DND-41 (cell line): Measurements from ENCODE around the gene TMEM161B.

Source experiments
- ATAC-seq: fragments of 200-7000 bp; cut with Tn5 transposase; 3 replicates; pipeline ENCODE4 v1.9.1; 2021; ENCODE audit warnings: low read depth; ENCODE audit not compliant: insufficient read depth
- DNase-seq: peaks from one replicate; pipeline ENCODE4 v3.0.0-alpha.2; 2020
- H2AFZ ChIP-seq: 2 replicates; pipeline ENCODE4 v1.6.0; 2012; ENCODE audit warnings: low read depth, low read length
- H3K27ac ChIP-seq: 2 replicates; pipeline ENCODE4 v1.5.1; 2012; ENCODE audit warnings: low read length, inconsistent platforms
- H3K27me3 ChIP-seq: fragments of 200-600 bp; sonication (generic); 2 replicates; pipeline ENCODE4 v1.6.0; 2012; ENCODE audit warnings: low read length, mild to moderate bottlenecking, inconsistent platforms; ENCODE audit not compliant: insufficient read depth, poor library complexity
- H3K36me3 ChIP-seq: 2 replicates; pipeline ENCODE4 v1.5.1; 2012; ENCODE audit warnings: low read length, inconsistent platforms; ENCODE audit not compliant: insufficient read depth
- H3K4me1 ChIP-seq: 2 replicates; pipeline ENCODE4 v1.5.1; 2012; ENCODE audit warnings: mild to moderate bottlenecking, low read length; ENCODE audit not compliant: insufficient read depth
- H3K4me2 ChIP-seq: 2 replicates; pipeline ENCODE4 v1.6.0; 2012; ENCODE audit warnings: mild to moderate bottlenecking, moderate library complexity, low read length, inconsistent platforms; ENCODE audit not compliant: insufficient read depth
- H3K4me3 ChIP-seq, 2 experiments: fragments of 200-600 bp in 1 of 2; shearing (Covaris generic) in 1 of 2; 2 replicates each; pipeline ENCODE4 v1.5.1; 2012 to 2016; ENCODE audit warnings: inconsistent platforms in 2 of 2, low read length in 2 of 2, mild to moderate bottlenecking in 2 of 2, low read depth in 1 of 2, moderate library complexity in 1 of 2
- H3K79me2 ChIP-seq: 2 replicates; pipeline ENCODE4 v1.6.0; 2012; ENCODE audit warnings: low read length, inconsistent platforms; ENCODE audit not compliant: insufficient read depth
- H3K9ac ChIP-seq: 2 replicates; pipeline ENCODE4 v1.6.0; 2012; ENCODE audit warnings: low read depth, mild to moderate bottlenecking, inconsistent platforms, low read length, moderate library complexity
- H3K9me3 ChIP-seq: 2 replicates; pipeline ENCODE4 v1.5.1; 2012; ENCODE audit warnings: low read length, moderate library complexity, mild to moderate bottlenecking, inconsistent platforms; ENCODE audit not compliant: insufficient read depth, severe bottlenecking
- H4K20me1 ChIP-seq: 2 replicates; pipeline ENCODE4 v1.6.0; 2012; ENCODE audit warnings: low read length; ENCODE audit not compliant: insufficient read depth
- CTCF ChIP-seq: IDR thresholded peaks from 2 replicates; pipeline ENCODE4 v1.5.1; 2012; ENCODE audit warnings: borderline replicate concordance, low read length, moderate library complexity, mild to moderate bottlenecking; ENCODE audit not compliant: poor library complexity, severe bottlenecking; ENCODE audit errors: extremely low read depth
- EZH2 ChIP-seq: IDR thresholded peaks from 3 replicates; pipeline ENCODE4 v1.6.1; 2012; ENCODE audit warnings: borderline replicate concordance, low read depth, mild to moderate bottlenecking, moderate library complexity, low read length, inconsistent platforms; ENCODE audit not compliant: severe bottlenecking

The TMEM161B gene

DNA sequence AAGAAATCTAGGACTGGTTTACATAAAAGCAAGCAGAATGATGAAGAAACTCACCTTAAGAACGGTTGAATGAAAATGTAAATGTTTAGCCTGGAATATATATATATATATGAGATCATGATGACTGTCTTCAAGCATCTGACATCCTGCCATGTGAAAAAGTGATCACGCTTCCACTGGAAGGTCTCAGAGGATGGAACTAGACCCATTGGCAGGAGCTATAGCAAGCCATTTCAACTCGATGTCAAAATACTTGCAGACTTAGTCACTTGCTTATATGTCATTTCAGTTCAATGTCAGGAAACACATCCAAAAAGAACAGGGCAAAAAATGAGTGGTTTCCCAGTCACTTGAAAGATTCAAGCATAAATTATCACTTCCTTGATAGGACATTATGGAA is 22.2 kb upstream of the TMEM161B start:
- Histone ChIP-seq H4K20me1 (no peaks in the 10 kb centered on the region), H3K9ac (no peak overlapping the region), H3K4me2 (no peak overlapping the region), H3K27ac (no peak overlapping the region), H3K79me2 (no peaks in the 10 kb centered on the region), H3K36me3 (peaks cover 3% of the 10 kb centered on the region; the same call in 1 of the 2 replicates), H3K27me3 (no peaks in the 10 kb centered on the region), H2AFZ (no peak overlapping the region), H3K4me3 (no peak overlapping the region), H3K9me3 (no peaks in the 10 kb centered on the region), H3K4me1 (no peaks in the 10 kb centered on the region)
- no peak for DNase-seq
- no peak for ATAC-seq
- no peak for TF ChIP-seq CTCF
- no peak for TF ChIP-seq EZH2

GRCh38 chr5:88288528-88289197 is 20.0 kb upstream of the TMEM161B start:
- H3K4me3 ChIP-seq = no peak overlapping the region
- no peaks in the 10 kb centered on the region for H3K79me2 ChIP-seq
- H3K27ac ChIP-seq = no peak overlapping the region
- no peak for ATAC-seq
- no peak overlapping the region for H2AFZ ChIP-seq
- no peak for TF ChIP-seq EZH2
- TF ChIP-seq CTCF = no peak
- no peak overlapping the region for H3K4me2 ChIP-seq
- no peaks in the 10 kb centered on the region for H3K27me3 ChIP-seq
- H4K20me1 ChIP-seq = no peaks in the 10 kb centered on the region
- DNase-seq = no peak
- no peaks in the 10 kb centered on the region for H3K9me3 ChIP-seq
- H3K4me1 ChIP-seq = no peaks in the 10 kb centered on the region
- peaks cover 3% of the 10 kb centered on the region; the same call in 1 of the 2 replicates for H3K36me3 ChIP-seq
- H3K9ac ChIP-seq = no peak overlapping the region

GRCh38 chr5:88287846-88288527 is 19.3 kb upstream of the TMEM161B start:
- Histone ChIP-seq H3K79me2 (no peaks in the 10 kb centered on the region), H3K36me3 (peaks cover 3% of the 10 kb centered on the region; the same call in 1 of the 2 replicates), H3K27me3 (no peaks in the 10 kb centered on the region), H3K27ac (no peak overlapping the region), H3K4me2 (no peak overlapping the region), H2AFZ (no peak overlapping the region), H3K9ac (no peak overlapping the region), H3K4me1 (no peaks in the 10 kb centered on the region), H3K9me3 (no peaks in the 10 kb centered on the region), H3K4me3 (no peak overlapping the region), H4K20me1 (no peaks in the 10 kb centered on the region)
- no peak for DNase-seq
- TF ChIP-seq EZH2 (no peak), CTCF (no peak)
- ATAC-seq = no peak
